HEK293 (cell line): ENCODE measurements around the gene PPAT.

Experiments
- HOXA7 ChIP-seq: sonication (generic); formaldehyde crosslinking; IDR thresholded peaks from 2 replicates; pipeline ENCODE4 v1.8.1; 2022; ENCODE audit warnings: missing genetic modification reagents, borderline replicate concordance
- ZEB2 ChIP-seq: fragments of 450-650 bp; formaldehyde crosslinking; IDR thresholded peaks from 2 replicates; pipeline ENCODE4 v1.5.1; 2016; ENCODE audit warnings: missing biosample characterization, missing genetic modification characterization
- ZNF19 ChIP-seq: fragments of 450-650 bp; formaldehyde crosslinking; IDR thresholded peaks from 2 replicates; pipeline ENCODE4; 2016; ENCODE audit warnings: missing biosample characterization, missing genetic modification characterization, low read depth
- ZNF549 ChIP-seq: fragments of 450-650 bp; IDR thresholded peaks from 2 replicates; pipeline ENCODE4 v1.5.1; 2018; ENCODE audit warnings: missing biosample characterization, missing genetic modification characterization, mild to moderate bottlenecking, inconsistent platforms, moderate library complexity
- ZNF558 ChIP-seq: fragments of 450-650 bp; formaldehyde crosslinking; IDR thresholded peaks from 2 replicates; pipeline ENCODE4 v1.5.1; 2016; ENCODE audit warnings: missing biosample characterization, missing genetic modification characterization
- ZNF747 ChIP-seq: fragments of 450-650 bp; formaldehyde crosslinking; IDR thresholded peaks from 2 replicates; pipeline ENCODE4 v1.5.1; 2016; ENCODE audit warnings: missing biosample characterization, missing genetic modification characterization
- TF ChIP-seq, protein P1 (sequence below): fragments of 450-650 bp; formaldehyde crosslinking; IDR thresholded peaks from 2 replicates; pipeline ENCODE4 v1.5.1; 2017; ENCODE audit warnings: missing biosample characterization, mild to moderate bottlenecking, missing genetic modification characterization, moderate library complexity
- TF ChIP-seq, protein P2 (sequence below): fragments of 450-650 bp; formaldehyde crosslinking; IDR thresholded peaks from 2 replicates; pipeline ENCODE4 v1.5.1; 2016; ENCODE audit warnings: missing biosample characterization, missing genetic modification characterization
- TF ChIP-seq, protein P3 (sequence below): fragments of 450-650 bp; formaldehyde crosslinking; IDR thresholded peaks from 2 replicates; pipeline ENCODE4 v1.5.1; 2016; ENCODE audit warnings: missing biosample characterization, missing genetic modification characterization

DNA sequence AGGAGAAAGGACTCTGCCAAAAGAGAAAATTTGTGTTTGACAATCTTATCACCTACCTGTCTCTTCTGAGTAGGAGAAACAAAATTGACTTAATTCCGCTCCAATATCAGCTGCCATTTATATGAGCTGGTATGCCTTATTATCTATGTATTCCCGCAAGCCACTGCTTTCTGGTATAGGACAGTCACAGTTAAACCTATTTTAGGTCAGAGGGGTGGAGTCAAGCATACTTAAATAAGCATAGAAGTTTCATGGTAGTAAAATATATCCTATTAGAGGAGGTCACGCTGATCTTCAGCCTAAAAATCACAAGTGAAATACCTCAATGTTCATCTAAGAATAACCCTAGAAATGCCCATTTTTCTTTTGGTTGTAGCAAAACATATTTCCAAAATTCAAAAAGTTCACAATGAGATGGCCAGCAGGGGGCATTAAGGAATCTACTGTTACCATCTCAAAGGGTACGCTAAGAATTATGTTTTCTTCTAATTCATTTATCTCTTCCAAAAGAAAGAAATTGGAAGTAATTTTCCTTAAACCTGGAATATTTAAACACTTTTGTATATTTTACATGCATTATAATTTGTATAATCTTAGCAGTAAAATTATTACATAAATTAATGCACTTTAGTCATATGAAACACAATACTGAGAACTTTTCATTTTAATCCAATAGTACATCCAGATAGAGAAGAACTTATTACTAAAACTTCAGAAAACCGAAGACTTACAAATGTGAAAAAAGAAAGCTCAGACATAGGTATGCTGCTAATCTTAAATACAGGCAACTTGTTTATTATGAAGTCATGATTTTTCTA lies 10.5 kb downstream of the PPAT start:
- TF ChIP-seq ZNF19 = no peak
- TF ChIP-seq ZNF549 = no peak
- no peak for TF ChIP-seq ZNF558 (tag by site-specific recombination)
- TF ChIP-seq HOXA7 = no peak
- no peak for TF ChIP-seq ZEB2 (tag by site-specific recombination)
- TF ChIP-seq, protein P1, sequence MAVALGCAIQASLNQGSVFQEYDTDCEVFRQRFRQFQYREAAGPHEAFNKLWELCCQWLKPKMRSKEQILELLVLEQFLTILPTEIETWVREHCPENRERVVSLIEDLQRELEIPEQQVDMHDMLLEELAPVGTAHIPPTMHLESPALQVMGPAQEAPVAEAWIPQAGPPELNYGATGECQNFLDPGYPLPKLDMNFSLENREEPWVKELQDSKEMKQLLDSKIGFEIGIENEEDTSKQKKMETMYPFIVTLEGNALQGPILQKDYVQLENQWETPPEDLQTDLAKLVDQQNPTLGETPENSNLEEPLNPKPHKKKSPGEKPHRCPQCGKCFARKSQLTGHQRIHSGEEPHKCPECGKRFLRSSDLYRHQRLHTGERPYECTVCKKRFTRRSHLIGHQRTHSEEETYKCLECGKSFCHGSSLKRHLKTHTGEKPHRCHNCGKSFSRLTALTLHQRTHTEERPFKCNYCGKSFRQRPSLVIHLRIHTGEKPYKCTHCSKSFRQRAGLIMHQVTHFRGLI (tag by site-specific recombination) = no peak
- no peak for TF ChIP-seq ZNF747
- TF ChIP-seq, protein P2, sequence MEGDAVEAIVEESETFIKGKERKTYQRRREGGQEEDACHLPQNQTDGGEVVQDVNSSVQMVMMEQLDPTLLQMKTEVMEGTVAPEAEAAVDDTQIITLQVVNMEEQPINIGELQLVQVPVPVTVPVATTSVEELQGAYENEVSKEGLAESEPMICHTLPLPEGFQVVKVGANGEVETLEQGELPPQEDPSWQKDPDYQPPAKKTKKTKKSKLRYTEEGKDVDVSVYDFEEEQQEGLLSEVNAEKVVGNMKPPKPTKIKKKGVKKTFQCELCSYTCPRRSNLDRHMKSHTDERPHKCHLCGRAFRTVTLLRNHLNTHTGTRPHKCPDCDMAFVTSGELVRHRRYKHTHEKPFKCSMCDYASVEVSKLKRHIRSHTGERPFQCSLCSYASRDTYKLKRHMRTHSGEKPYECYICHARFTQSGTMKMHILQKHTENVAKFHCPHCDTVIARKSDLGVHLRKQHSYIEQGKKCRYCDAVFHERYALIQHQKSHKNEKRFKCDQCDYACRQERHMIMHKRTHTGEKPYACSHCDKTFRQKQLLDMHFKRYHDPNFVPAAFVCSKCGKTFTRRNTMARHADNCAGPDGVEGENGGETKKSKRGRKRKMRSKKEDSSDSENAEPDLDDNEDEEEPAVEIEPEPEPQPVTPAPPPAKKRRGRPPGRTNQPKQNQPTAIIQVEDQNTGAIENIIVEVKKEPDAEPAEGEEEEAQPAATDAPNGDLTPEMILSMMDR = no peak
- TF ChIP-seq, protein P3, sequence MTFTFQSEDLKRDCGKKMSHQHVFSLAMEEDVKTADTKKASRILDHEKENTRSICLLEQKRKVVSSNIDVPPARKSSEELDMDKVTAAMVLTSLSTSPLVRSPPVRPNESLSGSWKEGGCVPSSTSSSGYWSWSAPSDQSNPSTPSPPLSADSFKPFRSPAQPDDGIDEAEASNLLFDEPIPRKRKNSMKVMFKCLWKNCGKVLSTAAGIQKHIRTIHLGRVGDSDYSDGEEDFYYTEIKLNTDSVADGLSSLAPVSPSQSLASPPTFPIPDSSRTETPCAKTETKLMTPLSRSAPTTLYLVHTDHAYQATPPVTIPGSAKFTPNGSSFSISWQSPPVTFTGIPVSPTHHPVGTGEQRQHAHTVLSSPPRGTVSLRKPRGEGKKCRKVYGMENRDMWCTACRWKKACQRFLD (tag by site-specific recombination) = no peak
